Osteocyte (in vitro differentiated cells): Measurements from ENCODE around the gene MND1. TPM values are rescaled to one million over a fixed set of nuclear protein-coding genes. Genes with fewer than 3 reads are reported as not detected.

ENCODE experiments used
- DNase-seq: peaks from one replicate; pipeline ENCODE4 v3.0.0; 2021; ENCODE audit warnings: mixed read lengths; ENCODE audit not compliant: unreplicated experiment; ENCODE audit errors: extremely low spot score
- H3K27ac Mint-ChIP-seq: one replicate; pipeline ENCODE4 v1.8.0; 2021; ENCODE audit warnings: mild to moderate bottlenecking, mixed read lengths; ENCODE audit not compliant: unreplicated experiment
- H3K27me3 Mint-ChIP-seq: one replicate; pipeline ENCODE4 v1.8.0; 2021; ENCODE audit warnings: mixed read lengths; ENCODE audit not compliant: unreplicated experiment
- H3K36me3 Mint-ChIP-seq: one replicate; pipeline ENCODE4 v1.8.0; 2021; ENCODE audit warnings: mixed read lengths; ENCODE audit not compliant: unreplicated experiment
- H3K4me1 Mint-ChIP-seq: one replicate; pipeline ENCODE4 v1.8.0; 2021; ENCODE audit warnings: mixed read lengths; ENCODE audit not compliant: unreplicated experiment
- H3K4me3 Mint-ChIP-seq: one replicate; pipeline ENCODE4 v1.8.0; 2021; ENCODE audit warnings: mild to moderate bottlenecking, moderate library complexity, mixed read lengths; ENCODE audit not compliant: unreplicated experiment
- H3K9me3 Mint-ChIP-seq: one replicate; pipeline ENCODE4 v1.8.0; 2021; ENCODE audit warnings: mixed read lengths; ENCODE audit not compliant: unreplicated experiment
- total RNA-seq: library from RNA; stranded (reverse); gene quantifications from 2 replicates; pipeline ENCODE4 v1.2.1, GENCODE V29; 2021
- TF ChIP-seq, protein P1 (sequence below): fragments of 200-600 bp; sonication (generic); IDR thresholded peaks from 2 replicates; pipeline ENCODE4 v1.5.0; 2021; ENCODE audit warnings: antibody characterized with exemption, mild to moderate bottlenecking, moderate library complexity

The MND1 gene
- total RNA-seq, 1 donor from 2014 or later = 0.91 TPM

DNA sequence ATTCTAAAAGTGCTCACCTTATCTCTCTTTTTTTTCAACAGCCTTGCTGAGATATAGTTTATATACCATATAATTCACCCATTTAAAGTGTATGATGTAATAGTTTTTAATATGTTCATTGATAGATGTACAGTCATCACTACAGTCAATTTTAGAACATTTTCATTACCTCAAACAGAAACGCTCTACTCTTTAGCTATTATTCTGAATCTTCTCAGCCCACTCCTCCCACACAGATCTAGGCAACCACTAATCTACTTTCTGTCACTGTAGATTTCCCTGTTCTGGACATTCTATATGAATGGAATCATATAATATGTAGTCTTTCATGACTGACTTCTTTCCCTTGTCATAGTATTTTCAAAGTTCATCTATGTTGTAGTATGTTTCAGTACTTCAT is 22.6 kb downstream of the MND1 start:
- DNase-seq = no peak
- H3K36me3 Mint-ChIP-seq = peaks cover 8% of the 10 kb centered on the region
- TF ChIP-seq, protein P1, sequence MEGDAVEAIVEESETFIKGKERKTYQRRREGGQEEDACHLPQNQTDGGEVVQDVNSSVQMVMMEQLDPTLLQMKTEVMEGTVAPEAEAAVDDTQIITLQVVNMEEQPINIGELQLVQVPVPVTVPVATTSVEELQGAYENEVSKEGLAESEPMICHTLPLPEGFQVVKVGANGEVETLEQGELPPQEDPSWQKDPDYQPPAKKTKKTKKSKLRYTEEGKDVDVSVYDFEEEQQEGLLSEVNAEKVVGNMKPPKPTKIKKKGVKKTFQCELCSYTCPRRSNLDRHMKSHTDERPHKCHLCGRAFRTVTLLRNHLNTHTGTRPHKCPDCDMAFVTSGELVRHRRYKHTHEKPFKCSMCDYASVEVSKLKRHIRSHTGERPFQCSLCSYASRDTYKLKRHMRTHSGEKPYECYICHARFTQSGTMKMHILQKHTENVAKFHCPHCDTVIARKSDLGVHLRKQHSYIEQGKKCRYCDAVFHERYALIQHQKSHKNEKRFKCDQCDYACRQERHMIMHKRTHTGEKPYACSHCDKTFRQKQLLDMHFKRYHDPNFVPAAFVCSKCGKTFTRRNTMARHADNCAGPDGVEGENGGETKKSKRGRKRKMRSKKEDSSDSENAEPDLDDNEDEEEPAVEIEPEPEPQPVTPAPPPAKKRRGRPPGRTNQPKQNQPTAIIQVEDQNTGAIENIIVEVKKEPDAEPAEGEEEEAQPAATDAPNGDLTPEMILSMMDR = no peak
- no peak overlapping the region for H3K4me3 Mint-ChIP-seq
- no peaks in the 10 kb centered on the region for H3K27me3 Mint-ChIP-seq
- no peak overlapping the region for H3K27ac Mint-ChIP-seq
- peaks cover 17% of the 10 kb centered on the region for H3K9me3 Mint-ChIP-seq
- no peaks in the 10 kb centered on the region for H3K4me1 Mint-ChIP-seq

DNA sequence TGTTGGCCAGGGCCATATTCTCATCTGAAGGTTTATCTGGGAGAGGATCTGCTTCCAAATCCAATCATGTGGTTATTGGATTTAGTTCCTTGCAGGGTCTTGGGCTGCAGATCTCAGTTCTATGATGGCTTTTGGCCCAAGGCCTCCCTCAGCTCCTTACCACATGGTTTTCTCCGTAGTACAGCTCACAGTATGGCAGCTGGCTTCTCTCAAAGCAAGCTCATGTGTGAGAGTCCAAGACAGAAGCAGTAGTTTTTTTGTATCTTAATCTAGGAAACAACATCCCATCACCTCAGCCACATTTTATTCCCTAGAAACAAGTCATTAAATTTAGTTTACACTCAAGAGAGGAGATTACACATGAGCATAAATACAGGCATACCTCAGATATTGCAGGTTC is 24.5 kb downstream of the MND1 start:
- H3K9me3 Mint-ChIP-seq = peaks cover 23% of the 10 kb centered on the region
- H3K27me3 Mint-ChIP-seq = no peaks in the 10 kb centered on the region
- peaks cover 13% of the 10 kb centered on the region for H3K36me3 Mint-ChIP-seq
- no peak for DNase-seq
- no peak overlapping the region for H3K4me3 Mint-ChIP-seq
- no peak overlapping the region for H3K27ac Mint-ChIP-seq
- peaks cover 1% of the 10 kb centered on the region for H3K4me1 Mint-ChIP-seq
- TF ChIP-seq, protein P1 = no peak

DNA sequence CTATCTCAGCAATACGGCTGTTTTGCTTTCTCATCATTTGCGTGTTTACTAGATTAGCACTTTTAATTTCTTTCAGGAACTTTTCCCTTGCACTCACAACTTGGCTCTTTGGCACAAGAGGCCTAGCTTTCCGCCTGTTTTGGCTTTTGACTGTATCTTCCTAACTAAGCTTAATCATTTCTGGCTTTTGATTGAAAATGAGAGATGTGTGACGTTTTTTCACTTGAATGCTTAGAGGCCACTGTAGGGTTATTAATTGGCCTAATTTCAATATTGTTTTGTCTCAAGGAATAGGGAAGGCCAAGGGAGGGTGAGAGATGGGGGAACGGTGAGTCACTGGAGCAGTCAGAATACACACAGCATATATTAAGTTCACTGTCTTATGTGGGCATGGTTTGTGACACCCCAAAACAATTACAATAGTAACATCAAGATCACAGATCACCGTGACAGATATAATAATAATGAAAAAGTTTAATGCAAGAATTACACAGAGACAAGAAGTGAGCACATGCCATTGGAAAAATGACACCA is 27.3 kb downstream of the MND1 start:
- no peak for DNase-seq
- H3K4me1 Mint-ChIP-seq = peaks cover 15% of the 10 kb centered on the region
- H3K27ac Mint-ChIP-seq = no peak overlapping the region
- peaks cover 12% of the 10 kb centered on the region for H3K9me3 Mint-ChIP-seq
- no peak overlapping the region for H3K4me3 Mint-ChIP-seq
- H3K27me3 Mint-ChIP-seq = no peaks in the 10 kb centered on the region
- TF ChIP-seq, protein P1 = no peak
- peaks cover 13% of the 10 kb centered on the region for H3K36me3 Mint-ChIP-seq

DNA sequence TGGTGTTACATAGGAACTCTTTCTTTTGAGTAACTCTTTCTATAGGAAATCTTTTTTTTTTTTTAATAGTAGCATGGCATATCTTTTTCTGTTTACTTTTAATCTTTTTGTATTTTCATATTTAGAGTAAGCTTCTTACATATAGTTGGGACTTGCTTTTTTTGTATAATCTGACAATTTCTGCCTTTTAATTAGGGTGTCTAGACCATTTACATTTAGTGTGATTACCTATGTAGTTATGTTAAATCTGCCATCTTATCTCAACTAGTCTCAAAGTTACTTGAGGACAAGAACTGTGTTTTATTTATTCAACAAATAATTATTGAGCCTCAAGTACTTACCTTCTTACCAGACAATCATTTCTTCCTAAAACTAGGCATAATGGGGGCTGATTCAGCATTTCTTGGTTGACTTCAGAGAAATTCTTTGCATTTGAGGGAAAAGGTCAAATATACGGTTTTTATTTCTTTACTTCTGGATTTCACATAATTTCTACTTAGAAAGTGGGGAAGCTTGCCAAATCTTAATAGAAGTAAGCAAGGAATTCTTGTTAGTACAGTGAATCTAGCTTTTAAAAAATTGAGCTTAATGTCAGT is 28.6 kb downstream of the MND1 start:
- Mint-ChIP-seq H3K9me3 (peaks cover 12% of the 10 kb centered on the region), H3K4me1 (peaks cover 15% of the 10 kb centered on the region), H3K27me3 (no peaks in the 10 kb centered on the region), H3K4me3 (no peak overlapping the region), H3K27ac (no peak overlapping the region), H3K36me3 (peaks cover 13% of the 10 kb centered on the region)
- TF ChIP-seq, protein P1 = no peak
- no peak for DNase-seq

DNA sequence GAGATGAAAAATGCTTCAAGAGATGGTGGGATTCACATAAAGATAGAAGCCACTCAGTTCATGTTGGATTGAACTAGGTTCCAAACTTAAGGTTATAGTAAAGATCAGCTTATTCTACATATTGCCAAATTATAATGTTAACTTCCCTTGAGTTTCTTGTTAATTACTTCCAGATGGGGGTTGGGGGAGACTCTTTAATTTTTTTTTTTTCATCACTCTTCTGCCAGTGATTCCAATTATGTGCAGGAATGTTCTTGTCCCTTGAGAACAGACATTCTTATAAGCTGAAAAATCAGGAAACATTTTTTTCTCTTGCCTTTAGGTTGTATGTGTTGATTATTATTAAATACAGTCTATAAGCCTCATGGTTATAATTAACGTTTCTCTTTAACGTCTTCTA is 30.0 kb downstream of the MND1 start:
- H3K4me3 Mint-ChIP-seq = no peak overlapping the region
- H3K4me1 Mint-ChIP-seq = peaks cover 15% of the 10 kb centered on the region
- DNase-seq = no peak
- peaks cover 13% of the 10 kb centered on the region for H3K36me3 Mint-ChIP-seq
- H3K9me3 Mint-ChIP-seq = peaks cover 12% of the 10 kb centered on the region
- no peaks in the 10 kb centered on the region for H3K27me3 Mint-ChIP-seq
- TF ChIP-seq, protein P1 = no peak
- peak overlapping the region; percentile 12 for H3K27ac Mint-ChIP-seq
